ENCODE results near the gene AKAP6.

- no peak for TF ChIP-seq CTCF (IDR thresholded peaks at IDR 0.05; ENCODE audit: low read length)
- TF ChIP-seq EZH2 (IDR thresholded peaks at IDR 0.05; ENCODE audit: borderline replicate concordance, low read length), result no peak
These were observed 213.4 kb downstream of the AKAP6 start for GRCh38 chr14:32542507-32542906.
